Keratinocyte (primary cell): ENCODE results near the gene AP5M1.
"Not testable (repeated sequence)": the region's sequence is repeated elsewhere in the genome, so short reads cannot be mapped to it uniquely, and the experiment has no call there.

ENCODE experiments used
- CTCF ChIP-seq, 3 experiments: IDR thresholded peaks in 1 of 3; conservative IDR thresholded peaks in 1 of 3; optimal IDR thresholded peaks in 1 of 3; 2 replicates in 2 of 3; 3 replicates in 1 of 3; pipeline versions ENCODE3 to v1.5.1; 2011; ENCODE audit warnings: low read length in 3 of 3, mild to moderate bottlenecking in 3 of 3, moderate library complexity in 2 of 3, control low read depth in 1 of 3, inconsistent platforms in 1 of 3; ENCODE audit not compliant: insufficient read depth in 2 of 3; ENCODE audit errors: extremely low read depth in 1 of 3
- EZH2 ChIP-seq: IDR thresholded peaks from one replicate; pipeline ENCODE4 v1.6.1; 2012; ENCODE audit warnings: inconsistent platforms, mild to moderate bottlenecking, low read length, moderate library complexity

- not testable (repeated sequence) for TF ChIP-seq CTCF (optimal IDR thresholded peaks at IDR 0.05 in 1 of 3, IDR thresholded peaks at IDR 0.05 in 1 of 3, conservative IDR thresholded peaks at IDR 0.05 in 1 of 3; ENCODE audit: extremely low read depth in 1 of 3, insufficient read depth in 2 of 3, low read length in 3 of 3); EZH2
Observed at GRCh38 chr14:57332475-57332874, 63.7 kb downstream of the AP5M1 start.
